Dermis microvascular lymphatic vessel endothelial cell (primary cell): ENCODE measurements around the gene EDC3. TPM values are rescaled to one million over a fixed set of nuclear protein-coding genes. Genes with fewer than 3 reads are reported as not detected.
"Not testable (repeated sequence)": the region's sequence is repeated elsewhere in the genome, so short reads cannot be mapped to it uniquely, and the experiment has no call there.

ENCODE experiments used
- DNase-seq, 2 donors: peaks; one replicate each; pipeline versions ENCODE4 v3.0.0 to v3.0.0-alpha.2; 2010; ENCODE audit warnings: low read depth in 2 of 2
- total RNA-seq: library from RNA; depleted of rRNA; stranded (reverse); fragments of >200 nt; gene quantifications from 2 replicates; pipeline ENCODE4 v1.2.1, GENCODE V29; 2014

Gene EDC3
- total RNA-seq, 1 donor from 2014 or later = 13.0 TPM

DNA sequence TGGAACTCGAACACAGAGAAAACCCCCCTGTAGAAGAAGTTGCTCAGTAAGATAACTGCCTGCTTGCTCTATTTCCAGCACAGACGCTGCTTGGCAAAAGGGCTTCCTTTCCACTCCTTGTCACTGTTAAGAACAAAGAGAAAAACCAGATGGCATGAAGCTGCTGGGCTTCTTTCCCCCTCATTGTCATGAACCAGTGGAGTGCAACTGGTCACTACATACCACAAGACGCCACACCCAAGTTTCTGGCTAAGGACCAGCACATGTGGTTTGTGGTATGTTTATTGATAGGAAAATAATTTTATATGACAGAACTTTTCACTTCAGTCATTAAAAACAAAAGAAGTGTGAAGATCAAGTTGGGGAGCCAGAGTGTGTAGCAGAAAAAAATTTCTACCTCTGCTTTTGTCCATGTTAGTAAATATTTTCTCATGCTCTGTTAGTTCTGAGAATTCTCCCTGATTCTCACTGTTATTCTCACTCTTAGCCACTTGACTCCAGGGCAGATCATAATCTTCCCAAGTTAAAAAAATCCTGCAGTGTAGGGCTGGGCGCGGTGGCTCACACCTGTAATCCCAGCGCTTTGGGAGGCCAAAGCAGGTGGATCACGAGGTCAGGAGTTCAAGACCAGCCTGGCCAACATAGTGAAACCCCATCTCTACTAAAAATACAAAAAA lies 42.3 kb downstream of the EDC3 start:
- peak in 1 of 2 donors; percentile 50 for DNase-seq

DNA sequence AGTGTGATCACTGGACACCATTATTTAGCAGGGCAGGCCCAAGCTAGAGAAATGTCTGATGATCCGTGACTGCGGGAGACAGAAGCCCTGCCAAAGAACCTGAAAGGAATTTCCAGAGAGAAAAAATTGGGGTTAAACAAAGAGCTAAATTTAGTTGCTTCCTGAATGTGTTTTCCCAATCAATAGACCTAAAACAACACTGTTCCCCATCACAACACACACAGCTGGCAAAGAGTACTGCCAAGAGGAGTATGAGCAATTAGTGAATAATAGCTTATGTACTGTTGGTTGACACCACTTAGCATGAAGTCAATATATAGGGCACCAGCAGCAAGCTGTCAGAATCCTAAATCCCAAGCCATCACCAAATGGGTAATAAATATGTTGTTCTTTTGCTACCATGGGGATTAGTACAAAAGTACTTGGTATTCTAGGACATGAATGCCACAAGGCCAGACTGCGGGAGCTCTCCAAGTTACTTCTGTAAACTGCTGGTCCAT lies 44.5 kb downstream of the EDC3 start:
- DNase-seq = peak; percentile 85 to 96

DNA sequence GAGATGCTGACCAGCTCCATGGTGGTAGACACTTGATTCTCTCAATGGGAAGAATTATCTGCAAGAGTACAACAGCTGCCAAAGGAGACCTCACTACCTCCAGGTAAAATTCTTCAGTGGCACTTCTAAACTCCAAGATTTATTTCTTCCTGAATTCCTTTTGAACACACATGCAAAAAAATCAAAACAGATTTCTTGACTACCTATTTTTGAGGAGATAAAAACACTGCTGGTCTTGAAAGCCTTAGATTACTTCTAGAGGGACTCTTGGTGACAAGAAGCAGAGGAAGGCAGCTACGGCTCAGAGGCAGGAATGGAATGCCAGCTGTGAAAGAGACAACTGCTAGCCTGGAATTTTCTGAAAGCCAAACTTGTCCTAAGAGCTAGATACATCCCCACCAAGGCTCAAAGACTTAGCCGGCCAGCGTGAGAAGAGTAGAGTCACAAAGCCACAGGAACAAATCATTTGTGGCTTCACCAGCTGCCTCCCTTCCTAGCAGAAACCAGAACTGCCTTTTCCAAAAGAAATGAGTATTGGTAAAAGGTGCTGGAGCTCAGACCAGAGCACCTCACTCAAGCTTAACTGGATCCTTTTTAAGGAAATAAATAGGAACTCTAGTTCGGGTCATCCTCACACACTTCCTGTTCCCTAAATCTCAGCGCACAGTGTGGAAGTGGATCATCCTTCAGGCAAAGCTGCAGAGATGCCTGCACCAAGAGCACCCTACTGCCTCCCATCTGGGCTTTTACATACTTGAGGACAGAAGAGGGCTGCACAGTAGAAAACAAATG lies 47.6 kb downstream of the EDC3 start:
- no peak for DNase-seq

DNA sequence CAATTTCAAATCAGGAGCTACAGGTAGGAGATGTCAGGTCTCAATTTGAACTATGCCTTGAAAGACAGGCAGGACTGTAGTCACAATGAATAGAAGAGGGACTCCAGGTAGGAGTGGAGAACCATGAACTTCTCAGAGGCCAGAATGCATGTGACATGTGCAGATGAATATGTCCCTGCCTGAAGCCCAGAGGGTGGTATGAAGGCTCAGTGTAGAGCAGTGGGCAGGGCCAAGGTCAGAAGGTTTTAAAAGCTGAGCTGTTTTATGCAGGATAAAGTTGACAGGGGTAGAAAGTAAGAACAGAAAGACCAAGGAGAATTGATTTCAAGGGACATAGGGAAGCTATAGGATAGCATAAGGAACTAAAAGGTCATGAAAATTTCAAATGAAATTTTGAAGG lies 49.3 kb downstream of the EDC3 start:
- no peak for DNase-seq

DNA sequence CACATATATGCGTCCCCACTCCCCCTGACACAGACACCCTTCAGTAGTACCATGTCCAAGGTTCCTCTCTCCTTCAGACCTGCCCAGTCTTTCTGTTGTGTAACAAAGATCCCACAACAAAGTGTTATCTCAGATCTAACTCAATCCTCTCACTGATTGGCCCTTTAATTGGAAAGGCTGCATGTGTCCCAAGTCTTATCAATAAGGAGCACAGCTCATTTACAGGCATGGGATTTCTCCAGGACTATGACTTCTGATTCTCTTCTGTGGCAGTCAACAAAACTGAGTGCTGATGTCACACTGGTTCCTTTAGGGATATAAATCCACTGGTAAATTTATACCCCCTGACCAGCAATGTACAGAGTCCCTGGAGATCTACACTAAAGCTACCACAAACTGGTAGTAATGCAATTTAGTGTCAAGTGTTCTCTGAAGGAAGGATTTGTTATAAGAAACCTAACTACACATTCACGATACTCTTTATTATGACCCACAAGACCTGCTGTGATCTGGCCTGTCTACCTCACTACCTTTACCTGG lies 52.1 kb downstream of the EDC3 start:
- no peak for DNase-seq

DNA sequence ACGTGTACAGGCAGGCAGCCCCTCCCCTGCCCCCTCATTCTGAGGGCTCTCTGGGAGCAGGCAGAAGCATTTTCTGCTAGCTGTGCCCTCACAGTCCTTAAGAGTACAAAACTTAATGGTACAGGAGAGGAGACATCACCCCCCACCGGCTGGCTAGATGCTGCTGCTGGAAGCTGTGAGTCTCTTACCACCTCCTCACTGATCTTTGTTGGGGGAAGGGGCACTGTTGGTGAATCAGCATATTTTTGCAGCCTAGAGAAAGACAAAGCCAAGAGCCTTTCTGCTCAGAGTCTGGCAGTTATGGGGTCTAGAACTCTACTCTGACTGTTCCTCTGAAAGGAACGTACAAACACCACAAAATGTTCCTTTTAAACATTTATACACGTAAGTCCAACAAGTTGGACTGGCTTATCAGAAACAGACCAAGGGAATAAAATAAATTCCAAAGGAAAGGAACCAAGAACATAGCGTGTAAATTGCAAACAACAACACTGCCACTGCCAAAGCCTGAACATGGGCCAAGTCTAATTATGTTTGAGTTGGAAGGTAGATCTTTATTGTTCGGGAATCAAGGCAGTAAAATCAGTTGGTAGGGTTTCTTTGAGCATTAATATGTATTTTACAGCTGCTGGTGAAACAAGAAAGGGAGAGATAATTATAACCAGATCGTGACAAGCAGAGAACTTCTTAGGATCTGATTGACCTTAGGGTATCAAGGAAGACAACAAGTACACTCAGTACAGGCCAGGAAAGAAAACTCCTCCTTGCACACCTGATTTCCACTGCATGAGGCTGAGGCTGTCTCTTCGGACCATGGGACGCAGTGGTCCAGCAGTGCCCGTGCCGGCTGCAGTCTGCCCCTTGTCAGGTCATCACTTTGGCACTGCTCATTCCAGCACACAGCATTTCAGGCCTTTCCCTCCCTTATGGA lies 52.8 kb downstream of the EDC3 start:
- peak in 1 of 2 donors; percentile 79 for DNase-seq

DNA sequence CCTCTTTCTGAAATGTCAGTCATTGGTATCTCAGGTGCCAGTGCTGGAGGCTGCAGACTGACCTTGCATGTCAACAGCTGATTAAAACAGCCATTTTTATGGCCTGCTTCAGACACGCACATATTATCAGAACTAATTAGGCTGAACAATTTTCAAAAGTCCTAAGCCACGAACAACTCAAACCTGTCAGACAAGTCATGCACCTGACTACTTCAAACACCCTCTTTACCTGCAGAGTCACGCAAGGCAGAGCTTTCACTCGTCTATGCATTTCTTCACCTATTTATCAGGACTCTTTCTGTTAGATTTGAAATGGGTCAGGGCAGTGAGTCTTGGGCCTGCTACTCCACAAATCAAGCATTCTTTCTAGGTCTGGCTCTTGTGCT lies 53.5 kb downstream of the EDC3 start:
- no peak for DNase-seq

DNA sequence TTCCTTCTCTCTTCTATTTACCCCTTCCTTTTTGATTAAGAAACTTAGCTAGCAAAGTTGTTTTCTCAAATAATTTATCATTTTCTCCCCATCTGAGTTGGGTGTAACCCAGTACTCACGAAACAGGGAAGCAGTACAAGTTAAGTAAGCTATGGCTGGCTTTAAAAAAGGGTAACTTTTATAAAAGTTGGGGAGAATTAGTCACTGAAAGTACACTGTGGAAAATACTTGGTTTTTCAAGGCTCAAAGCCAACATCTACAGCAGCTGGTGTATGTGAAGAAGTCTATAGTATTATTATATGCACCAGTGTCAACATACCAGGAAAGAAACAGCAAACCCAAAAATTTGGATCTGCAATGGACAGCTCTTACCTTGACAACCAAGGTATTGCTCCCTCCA lies 54.7 kb downstream of the EDC3 start:
- peak in 1 of 2 donors; percentile 36 for DNase-seq

DNA sequence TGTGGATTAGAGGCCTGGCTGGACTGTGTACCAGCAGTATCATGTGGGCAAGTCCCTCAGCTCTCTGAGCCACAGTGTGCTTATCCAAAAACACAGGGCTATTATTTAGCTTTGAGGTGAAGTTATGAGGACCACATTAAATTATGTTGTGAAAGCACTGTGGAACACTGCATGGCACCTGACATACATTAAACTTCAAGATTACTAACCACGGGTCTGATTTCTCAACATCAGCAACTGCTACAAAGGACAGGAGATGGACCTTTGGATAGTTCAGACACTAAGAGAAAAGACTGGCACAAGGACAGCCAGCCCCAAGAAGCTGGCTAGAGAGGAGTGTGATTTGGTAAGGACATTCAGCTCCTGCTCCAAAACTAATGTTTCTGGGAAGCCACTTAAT lies 58.8 kb downstream of the EDC3 start:
- DNase-seq = no peak

DNA sequence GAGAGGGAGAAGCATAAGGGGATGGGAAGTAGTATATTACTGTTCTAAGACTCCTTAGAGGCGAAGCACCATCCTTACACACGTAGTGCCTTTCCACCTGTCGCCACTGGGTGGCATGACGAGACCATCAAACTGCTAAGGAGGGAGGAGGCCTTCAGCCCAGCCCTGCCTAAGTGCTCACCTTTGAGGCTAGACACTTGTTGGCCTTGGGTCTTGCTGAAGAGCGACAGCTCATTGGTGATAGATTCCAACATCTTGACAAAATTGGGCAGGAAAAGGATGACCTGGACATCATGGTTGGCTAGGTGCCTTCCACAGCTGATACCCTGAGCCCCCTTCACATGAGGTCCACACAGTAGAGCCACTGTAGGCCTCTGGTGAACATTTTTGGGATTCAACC lies 60.6 kb downstream of the EDC3 start:
- DNase-seq = peak in 1 of 2 donors; percentile 75

DNA sequence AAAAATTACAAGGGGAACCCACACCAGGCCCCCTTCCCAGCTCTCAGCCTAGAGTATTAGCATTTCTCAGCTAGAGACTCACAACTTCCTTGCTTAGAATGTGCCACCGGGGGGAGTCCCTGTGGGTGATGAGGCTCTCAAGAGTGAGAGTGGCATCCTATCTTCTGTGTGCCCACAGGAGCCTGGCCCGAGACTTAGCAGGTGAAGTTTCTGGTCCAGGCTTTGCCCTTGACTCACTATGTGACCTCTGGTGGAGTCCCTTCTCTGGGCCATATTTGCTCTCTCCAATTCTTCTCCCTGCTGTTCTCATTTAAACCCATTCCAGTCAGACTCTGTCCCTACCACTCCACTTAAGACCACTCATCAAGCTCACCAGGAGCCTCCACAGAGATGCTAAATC lies 62.0 kb downstream of the EDC3 start:
- DNase-seq = no peak

DNA sequence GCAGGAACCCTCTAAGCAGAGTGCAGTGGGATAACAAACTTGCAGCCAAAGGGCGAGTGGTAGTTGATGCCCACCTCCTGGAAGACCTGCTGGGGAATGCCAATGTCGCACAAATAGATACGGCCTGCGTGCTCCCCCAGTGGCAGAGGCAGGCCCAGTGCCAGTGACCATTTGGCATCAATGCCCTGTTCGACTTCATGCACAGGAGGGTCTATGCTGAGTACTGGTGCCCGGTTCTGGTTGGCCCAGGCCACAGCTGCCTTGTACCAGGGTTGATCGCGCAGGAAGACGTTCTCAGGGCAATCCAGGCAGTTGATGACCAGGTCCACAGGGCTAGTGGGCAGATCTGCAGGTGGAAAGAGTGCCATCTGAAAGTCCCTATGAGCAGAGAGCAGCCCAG lies 63.2 kb downstream of the EDC3 start:
- no peak for DNase-seq

DNA sequence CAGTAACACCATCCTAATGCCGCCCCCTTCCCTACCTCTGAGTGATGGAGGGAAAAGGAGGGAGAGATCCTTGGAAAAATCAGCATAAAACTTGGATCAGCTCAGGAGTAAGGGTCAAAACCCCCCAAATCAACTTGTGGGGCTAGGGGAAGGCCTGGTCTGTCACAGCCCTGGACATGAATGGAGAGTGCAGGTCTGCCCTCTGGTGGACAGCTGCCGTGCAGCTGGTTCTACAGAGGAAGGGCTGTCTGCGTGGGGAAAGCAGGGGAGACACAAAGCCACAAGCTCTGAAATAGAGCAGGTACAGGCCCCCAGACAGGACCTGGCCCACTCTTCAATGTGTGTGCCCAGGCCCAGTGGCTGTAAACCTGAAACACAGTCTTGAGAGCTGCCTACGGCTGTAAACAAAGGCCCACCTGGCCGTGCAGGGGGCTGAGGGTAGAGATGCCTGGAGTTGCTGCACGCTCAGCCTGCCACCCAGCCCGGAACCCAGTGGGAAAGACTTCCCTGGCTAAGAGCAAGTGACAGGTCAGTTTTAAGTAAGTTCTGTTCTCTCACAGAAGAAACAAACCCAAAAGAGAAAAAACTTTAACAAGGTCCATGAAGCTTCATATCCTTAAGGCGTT lies 63.8 kb downstream of the EDC3 start:
- DNase-seq = peak in 1 of 2 donors; percentile 63

DNA sequence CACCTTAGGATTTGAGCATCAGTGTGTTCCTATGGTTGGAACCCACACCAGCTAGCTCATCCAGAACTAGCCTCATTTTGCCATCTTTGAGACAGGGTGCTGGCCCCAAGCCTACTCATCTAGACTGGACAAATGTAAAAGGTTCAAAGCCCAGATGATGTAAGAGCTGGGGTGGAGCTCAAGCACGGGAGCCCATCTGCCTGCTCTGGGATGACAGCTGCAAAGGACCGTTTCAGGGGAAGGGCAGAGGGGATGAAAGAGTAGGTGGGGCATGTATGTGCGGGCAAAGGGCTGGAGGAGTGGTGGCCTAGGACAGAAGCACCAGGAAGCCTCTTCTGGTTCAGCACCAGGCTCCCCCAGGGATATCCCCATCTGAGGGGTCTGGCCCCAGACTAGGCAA lies 64.4 kb downstream of the EDC3 start:
- no peak for DNase-seq

DNA sequence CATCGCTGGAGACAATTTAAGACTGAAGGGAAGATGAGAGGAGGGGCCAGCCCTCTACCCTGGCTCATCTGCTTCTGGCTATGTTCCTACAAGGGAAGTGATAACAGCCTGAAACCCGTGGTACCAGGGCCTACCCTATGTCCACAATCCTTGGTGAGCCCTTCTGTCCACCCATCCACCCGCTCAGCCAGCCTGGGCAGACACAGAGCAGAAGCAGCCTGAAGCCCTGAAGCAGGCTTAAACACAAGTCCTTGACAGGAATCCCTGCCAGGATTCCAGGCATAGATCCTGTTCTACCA lies 64.8 kb downstream of the EDC3 start:
- no peak for DNase-seq

DNA sequence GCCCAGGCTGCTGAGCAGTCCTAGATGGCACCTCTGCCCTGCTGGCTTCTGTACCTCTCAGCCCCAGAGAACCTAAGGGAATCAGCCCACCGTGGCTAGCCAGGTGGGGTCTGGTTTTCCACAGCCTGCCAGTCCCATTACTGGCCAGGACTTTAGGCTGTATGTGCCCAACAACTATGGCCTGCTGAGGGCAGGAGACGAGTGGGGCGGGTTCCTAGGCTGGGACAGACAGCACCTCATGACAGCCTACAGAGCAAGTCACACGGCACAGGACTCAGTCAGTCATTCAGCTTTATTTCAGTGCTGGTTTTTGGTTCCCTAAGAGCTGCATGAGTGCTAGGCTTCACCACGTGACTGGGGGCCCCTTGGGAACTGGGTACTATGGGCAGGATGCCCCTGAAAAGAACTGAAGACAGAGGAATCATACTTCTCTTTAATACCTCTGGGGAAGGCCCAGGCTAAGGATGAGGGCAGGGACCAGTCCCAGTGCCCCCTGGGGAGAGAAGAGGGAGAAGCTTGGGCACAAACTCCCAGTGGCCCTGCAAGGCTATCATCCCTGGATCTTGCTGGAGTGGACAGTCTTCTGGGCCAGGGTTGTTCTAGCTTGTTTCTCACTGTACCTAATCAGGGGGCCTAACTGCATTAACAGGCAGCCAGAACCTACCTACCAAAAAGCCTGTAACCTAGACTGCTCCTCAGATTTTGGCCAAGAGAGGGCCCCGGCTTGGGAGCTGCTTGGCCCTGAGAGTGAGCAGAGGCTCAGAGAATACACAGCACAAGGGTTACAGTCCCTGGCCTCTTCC lies 65.3 kb downstream of the EDC3 start:
- no peak for DNase-seq

DNA sequence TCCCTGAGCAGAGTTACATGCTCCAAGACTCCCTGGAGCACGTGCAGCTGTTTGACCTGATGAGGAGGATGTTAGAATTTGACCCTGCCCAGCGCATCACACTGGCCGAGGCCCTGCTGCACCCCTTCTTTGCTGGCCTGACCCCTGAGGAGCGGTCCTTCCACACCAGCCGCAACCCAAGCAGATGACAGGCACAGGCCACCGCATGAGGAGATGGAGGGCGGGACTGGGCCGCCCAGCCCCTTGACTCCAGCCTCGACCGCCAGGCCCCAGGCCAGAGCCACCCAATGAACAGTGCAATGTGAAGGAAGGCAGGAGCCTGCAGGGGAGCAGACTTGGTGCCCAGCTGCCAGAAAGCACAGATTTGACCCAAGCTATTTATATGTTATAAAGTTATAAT lies 66.1 kb downstream of the EDC3 start:
- not testable (repeated sequence) for DNase-seq

DNA sequence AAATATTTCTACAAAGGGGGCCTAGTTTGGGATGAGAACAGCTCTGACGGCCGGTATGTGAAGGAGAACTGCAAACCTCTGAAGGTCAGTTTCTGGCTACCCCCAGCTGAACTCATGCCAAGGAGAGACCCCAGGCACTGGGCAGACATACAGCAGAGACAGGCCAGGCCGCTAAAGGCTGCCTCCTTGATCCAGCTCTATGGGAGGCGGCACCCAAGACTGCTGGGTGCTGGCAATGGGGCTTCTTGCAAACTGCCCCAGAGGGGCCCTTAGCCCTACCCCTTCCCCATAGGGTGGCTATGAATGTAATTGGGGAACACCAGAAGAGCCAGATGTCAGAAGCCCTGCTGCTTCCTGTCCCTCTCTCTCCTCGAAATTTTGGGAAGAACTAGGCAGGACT lies 66.9 kb downstream of the EDC3 start:
- DNase-seq = no peak

DNA sequence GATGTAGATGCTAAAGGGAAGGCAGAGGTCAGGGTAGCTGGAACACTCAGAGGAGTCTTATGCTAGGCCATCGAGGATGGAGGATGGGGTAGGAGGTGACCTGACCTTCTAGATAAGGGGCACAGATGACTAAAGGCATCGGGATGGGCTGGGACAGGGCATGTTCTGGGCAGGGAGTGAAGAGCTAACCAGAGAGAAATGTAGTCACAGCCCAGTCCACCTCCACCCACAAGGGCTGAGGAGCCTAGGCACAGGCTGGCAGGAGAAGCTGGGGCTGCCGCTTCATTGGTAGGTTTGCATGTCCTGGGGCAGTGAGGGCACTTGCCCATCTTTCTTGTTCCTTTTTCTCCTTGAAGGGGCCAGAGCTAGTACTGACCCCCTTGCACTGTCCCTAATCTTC lies 67.6 kb downstream of the EDC3 start:
- no peak for DNase-seq

DNA sequence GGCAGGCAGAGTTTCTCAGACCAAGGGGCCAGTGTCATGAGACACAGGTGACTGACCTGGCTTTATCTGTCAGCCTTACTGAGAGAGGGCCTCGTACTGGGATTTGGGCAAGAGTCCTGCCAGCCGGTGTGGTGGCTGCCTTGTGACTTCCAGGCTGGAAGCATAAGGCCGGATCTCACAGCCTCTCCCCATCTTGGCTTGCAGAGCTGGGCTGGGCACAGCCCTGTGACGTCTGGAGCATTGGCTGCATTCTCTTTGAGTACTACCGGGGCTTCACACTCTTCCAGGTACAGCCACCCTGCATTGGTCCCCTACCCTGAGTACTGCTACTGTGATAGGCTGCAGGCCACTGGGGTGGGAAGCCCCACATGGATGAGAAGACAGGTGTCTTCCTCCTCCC lies 68.1 kb downstream of the EDC3 start:
- DNase-seq = no peak
